ENCODE results near the gene BEST2.
A peak's percentile ranks its signal among the peaks of the same experiment; 100 is the strongest.

GRCh38 chr19:12773571-12773970, 22.0 kb downstream of the BEST2 start:
- TF ChIP-seq EP300 (IDR thresholded peaks at IDR 0.05) (no peak), POLR2AphosphoS5 (IDR thresholded peaks at IDR 0.05) (no peak), POLR2A (IDR thresholded peaks at IDR 0.05) (no peak)
- TF ChIP-seq, protein P1, sequence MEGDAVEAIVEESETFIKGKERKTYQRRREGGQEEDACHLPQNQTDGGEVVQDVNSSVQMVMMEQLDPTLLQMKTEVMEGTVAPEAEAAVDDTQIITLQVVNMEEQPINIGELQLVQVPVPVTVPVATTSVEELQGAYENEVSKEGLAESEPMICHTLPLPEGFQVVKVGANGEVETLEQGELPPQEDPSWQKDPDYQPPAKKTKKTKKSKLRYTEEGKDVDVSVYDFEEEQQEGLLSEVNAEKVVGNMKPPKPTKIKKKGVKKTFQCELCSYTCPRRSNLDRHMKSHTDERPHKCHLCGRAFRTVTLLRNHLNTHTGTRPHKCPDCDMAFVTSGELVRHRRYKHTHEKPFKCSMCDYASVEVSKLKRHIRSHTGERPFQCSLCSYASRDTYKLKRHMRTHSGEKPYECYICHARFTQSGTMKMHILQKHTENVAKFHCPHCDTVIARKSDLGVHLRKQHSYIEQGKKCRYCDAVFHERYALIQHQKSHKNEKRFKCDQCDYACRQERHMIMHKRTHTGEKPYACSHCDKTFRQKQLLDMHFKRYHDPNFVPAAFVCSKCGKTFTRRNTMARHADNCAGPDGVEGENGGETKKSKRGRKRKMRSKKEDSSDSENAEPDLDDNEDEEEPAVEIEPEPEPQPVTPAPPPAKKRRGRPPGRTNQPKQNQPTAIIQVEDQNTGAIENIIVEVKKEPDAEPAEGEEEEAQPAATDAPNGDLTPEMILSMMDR (IDR thresholded peaks at IDR 0.05), result peak in 2 of 4 experiments; percentile 6 to 26
